Measurements from ENCODE around the gene TRERF1.

Gene TRERF1

GRCh38 chr6:42423244-42423643 is 28.5 kb downstream of the TRERF1 start:
- DNase-seq (ENCODE audit: low spot score) = peak; percentile 78

- DNase-seq (ENCODE audit: low spot score) = no peak
Observed at GRCh38 chr6:42420741-42421140, 31.0 kb downstream of the TRERF1 start.

GRCh38 chr6:42419490-42420280 is 32.0 kb downstream of the TRERF1 start:
- DNase-seq (ENCODE audit: low spot score) = no peak

GRCh38 chr6:42418724-42419123 is 33.0 kb downstream of the TRERF1 start:
- DNase-seq (ENCODE audit: low spot score) = no peak

DNA sequence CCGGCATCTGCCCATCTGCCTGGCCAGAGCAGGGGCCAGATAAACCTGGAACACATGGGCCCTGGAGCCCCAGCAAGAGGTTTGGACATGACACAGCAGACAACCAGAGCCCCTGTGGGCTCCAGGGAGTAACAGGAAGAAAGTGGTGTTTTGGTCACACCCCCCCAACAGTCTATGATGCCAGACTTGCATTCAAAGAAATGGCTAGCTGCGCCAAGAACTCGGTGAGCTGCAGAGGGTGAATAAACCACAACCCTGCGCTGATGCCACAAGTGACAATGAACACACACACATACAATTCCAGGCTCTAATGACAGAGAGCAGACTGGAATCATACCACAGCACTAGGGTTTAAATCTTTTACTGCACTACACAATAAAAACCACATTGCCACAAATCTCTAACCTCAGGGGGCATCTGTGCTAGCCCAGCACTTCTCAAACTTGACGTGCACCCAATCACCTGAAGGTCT is 34.0 kb downstream of the TRERF1 start:
- DNase-seq (ENCODE audit: low spot score) = peak; percentile 82

DNA sequence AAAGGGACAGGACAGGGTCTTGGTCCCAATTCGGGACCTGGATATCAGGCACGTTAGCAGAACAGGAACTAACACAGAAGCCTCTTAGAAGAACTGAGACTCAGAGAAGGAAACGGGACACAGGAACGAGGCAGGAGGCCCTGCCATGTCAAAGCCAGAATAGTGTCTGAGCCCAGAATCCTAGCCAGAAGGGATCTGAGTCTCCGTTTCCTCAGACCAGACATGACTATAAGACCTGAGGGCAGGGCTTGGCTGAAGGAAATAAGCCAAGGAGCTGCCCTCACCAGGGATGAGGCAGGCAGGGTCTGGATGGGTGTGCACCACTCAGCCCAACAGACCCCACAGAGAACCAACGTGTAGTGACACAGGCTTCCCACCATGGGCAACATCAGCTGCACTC is 40.3 kb downstream of the TRERF1 start:
- DNase-seq (ENCODE audit: low spot score) = no peak

- DNase-seq (ENCODE audit: low spot score) = no peak
Observed at GRCh38 chr6:42410861-42411260, 40.9 kb downstream of the TRERF1 start.

DNA sequence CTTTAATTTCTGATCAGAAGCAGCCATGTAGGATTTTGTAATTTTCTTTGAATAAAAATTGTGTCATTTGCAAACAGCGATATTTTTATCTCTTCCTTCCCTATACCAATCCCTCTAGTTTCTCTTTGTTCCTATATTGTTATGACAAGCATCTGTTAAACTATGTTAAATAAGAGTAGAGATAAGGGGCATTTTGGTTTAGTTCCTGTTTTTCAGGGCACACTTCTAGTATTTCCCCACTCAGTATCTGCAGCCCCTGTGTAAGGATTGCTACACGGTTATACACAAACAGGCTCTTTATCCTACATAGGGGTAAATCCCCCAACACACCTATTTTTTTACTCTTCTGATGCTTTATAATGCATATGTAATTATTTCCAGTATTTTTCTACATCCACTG is 42.1 kb downstream of the TRERF1 start:
- no peak for DNase-seq (ENCODE audit: low spot score)

- peak; percentile 80 for DNase-seq (ENCODE audit: low spot score)
Observed at GRCh38 chr6:42407379-42407778, 44.3 kb downstream of the TRERF1 start.

- no peak for DNase-seq (ENCODE audit: low spot score)
Observed at GRCh38 chr6:42406306-42407280, 45.1 kb downstream of the TRERF1 start.

DNA sequence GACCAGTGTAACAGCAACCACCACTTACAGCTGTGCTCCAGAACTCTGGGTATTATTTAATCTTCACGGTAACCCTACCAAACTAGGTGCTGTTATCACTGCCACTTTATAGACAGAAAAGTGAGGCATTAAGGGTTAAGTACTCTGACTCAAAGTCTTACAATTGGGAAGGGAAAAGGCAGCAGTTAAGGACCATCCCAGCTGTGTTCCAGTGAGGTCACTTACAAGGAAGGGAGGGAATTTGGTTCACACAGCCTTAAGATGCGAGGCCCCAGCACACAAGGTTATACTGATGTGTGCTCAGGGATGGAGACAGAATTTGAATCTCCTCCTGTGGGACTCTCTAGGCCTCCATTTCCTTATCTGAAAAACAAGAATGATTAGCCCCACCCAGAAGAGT is 46.7 kb downstream of the TRERF1 start:
- no peak for DNase-seq (ENCODE audit: low spot score)

- peak; percentile 45 for DNase-seq (ENCODE audit: low spot score)
Observed at GRCh38 chr6:42404484-42404883, 47.2 kb downstream of the TRERF1 start.

DNA sequence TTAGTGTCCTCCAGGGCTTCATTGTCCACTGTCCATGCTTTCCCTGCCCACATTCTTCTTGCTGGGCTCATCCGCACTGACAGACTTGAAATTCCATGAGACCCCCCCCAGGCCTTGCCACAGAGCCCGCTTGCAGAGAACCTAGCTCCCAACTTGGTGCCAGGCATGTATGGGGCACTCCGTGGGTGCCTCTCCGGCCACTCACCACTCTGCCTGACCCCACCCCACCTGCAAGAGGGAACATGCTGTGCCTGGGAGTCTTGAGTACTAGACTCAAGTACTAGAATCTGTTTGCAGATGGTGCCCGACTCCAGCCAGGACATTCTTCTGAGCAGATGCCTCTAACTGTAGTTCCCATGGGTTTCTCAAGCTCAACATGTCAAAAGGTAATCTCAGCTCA is 47.9 kb downstream of the TRERF1 start:
- DNase-seq (ENCODE audit: low spot score) = no peak

- no peak for DNase-seq (ENCODE audit: low spot score)
Observed at GRCh38 chr6:42403421-42403820, 48.3 kb downstream of the TRERF1 start.

DNA sequence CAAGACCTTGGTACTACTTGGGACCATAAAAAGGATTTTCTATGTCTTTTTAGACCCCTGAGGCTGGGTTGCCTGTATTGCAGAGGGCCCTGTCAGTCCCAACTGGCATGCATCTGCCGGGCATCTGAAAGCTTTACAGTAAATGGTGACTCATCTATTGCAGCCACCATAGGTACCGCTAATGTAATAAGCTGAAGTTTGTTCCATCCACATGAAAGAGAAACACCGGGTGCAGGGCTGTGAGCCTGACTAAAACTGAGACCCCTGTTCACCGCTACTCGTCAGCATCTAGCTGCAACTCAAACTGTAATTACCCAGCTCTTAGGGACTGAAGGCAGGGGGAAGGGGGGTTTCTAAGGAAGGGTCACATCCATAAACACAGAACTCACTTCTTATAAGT is 49.5 kb downstream of the TRERF1 start:
- DNase-seq (ENCODE audit: low spot score) = peak; percentile 94

DNA sequence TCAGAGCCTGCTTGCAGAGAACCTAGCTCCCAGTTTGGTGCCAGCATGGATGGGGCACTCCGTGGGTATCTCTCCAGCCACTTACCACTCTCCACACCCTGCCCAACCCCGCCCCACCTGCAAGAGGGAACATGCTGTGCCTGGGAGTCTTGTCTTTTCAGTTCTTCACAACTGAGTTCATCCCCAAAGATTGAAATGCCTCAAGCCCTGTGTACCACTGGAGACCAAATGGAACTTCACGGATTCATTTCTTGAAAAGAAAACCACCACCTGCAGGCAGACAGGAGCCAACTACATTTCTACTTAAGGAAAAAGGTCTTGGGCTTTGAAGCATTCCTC is 50.1 kb downstream of the TRERF1 start:
- no peak for DNase-seq (ENCODE audit: low spot score)

GRCh38 chr6:42400886-42401612 is 50.7 kb downstream of the TRERF1 start:
- no peak for DNase-seq (ENCODE audit: low spot score)

- no peak for DNase-seq (ENCODE audit: low spot score)
Observed at GRCh38 chr6:42400061-42400760, 51.5 kb downstream of the TRERF1 start.

GRCh38 chr6:42396720-42397119 is 55.0 kb downstream of the TRERF1 start:
- no peak for DNase-seq (ENCODE audit: low spot score)

DNA sequence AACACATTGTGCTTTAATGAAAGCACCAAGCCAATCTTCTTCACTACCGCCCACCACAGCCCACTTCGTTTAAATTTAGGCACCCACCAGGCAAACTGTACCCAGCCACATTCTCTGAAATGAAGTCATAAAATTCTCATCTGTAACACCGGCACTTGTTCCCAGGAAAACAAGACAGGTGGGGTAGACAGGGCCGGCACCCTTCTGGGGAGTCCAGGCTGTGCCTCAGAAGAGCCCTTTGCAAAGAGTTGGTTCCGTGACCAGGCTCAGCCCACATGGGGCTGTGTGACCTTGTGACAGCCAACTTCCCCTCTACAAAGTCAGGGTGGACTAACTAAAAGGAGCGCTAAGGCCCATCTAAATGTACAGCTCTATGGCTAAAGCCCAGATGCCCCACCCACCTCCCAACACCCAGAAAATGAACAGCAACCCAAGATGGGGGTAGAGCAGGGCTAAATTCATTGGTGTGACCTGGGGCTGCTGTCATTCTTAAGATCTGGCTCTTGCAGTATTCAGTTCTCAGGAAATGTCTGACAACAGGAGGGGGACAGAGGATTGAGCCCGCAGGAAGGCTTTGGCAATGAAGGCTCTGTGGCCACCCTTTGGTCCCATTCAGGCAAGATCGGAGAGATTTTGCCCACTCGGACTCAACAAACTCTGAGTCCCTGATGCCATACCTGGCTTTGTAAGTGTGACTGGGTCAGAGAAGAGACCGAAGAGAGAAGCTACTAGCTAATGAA is 56.7 kb downstream of the TRERF1 start:
- no peak for DNase-seq (ENCODE audit: low spot score)

DNA sequence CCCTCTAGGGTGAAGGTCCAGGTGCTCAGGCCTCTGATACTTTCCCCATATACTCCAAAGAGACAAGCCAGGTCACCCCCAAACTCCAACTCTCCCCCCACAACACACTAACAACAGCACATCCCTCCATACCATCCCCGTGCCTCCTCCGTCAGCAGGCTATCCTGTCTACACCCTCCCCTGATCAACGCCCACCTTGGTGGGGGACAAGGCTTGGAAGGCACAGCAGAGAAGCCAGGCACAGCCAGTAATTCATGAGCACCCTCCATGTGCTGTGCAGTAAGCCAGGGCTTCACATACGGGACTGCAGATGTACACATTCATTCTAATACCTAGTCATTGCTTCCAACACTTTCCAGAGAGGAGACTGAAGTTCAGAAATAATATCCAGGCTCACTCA is 57.6 kb downstream of the TRERF1 start:
- DNase-seq (ENCODE audit: low spot score) = no peak

All from activated CD4-positive, alpha-beta T cell treated with anti-CD3 and anti-CD28 coated beads, Interleukin-2, Interleukin-4, amounts not matched to agents 100 ng/mL and 50 ng/mL, durations not matched to agents 16 hours and 8 hours (primary cell).